Hepatocyte (in vitro differentiated cells): ENCODE measurements around the gene GRB10.

Experiments
- CTCF ChIP-seq: fragments of 200-600 bp; sonication (generic); IDR thresholded peaks from 2 replicates; pipeline ENCODE4 v1.5.1; 2016; ENCODE audit warnings: antibody characterized with exemption, mild to moderate bottlenecking; ENCODE audit not compliant: poor library complexity
- EZH2 ChIP-seq: fragments of 200-600 bp; sonication (generic); IDR thresholded peaks from 2 replicates; pipeline ENCODE4 v1.6.1; 2016; ENCODE audit warnings: antibody characterized with exemption, mild to moderate bottlenecking, borderline replicate concordance
- EZH2phosphoT487 ChIP-seq: fragments of 200-600 bp; sonication (generic); IDR thresholded peaks from one replicate; pipeline ENCODE4 v1.6.1; 2018; ENCODE audit warnings: antibody characterized with exemption, mild to moderate bottlenecking, low read depth, moderate library complexity; ENCODE audit not compliant: unreplicated experiment, severe bottlenecking

- no peak for TF ChIP-seq CTCF
- TF ChIP-seq EZH2phosphoT487: no peak
- TF ChIP-seq EZH2: no peak
Measured at GRCh38 chr7:50731703-50732582, 50.8 kb downstream of the GRB10 start.
